Smooth muscle cell (in vitro differentiated cells): ENCODE results near the gene MUC13. TPM values are rescaled to one million over a fixed set of nuclear protein-coding genes. Genes with fewer than 3 reads are reported as not detected.

Source experiments
- DNase-seq: peaks from one replicate; lab custom pipeline; 2025; ENCODE audit not compliant: unreplicated experiment; lab: John Stamatoyannopoulos, UW
- H2AFZ ChIP-seq: fragments of 200-600 bp; sonication (generic); 2 replicates; pipeline ENCODE4 v1.6.0; 2016; ENCODE audit warnings: antibody characterized with exemption, low read depth, mild to moderate bottlenecking
- H3F3A ChIP-seq: fragments of 200-600 bp; sonication (generic); 2 replicates; pipeline ENCODE4 v1.6.0; 2017; ENCODE audit warnings: antibody characterized with exemption, low read depth
- H3K27ac ChIP-seq: fragments of 200-600 bp; sonication (generic); 2 replicates; pipeline ENCODE4 v1.5.1; 2016; ENCODE audit warnings: low read depth, mild to moderate bottlenecking
- H3K27me3 ChIP-seq: fragments of 200-600 bp; sonication (generic); 2 replicates; pipeline ENCODE4 v1.6.1; 2016; ENCODE audit warnings: low read depth, mild to moderate bottlenecking
- H3K36me3 ChIP-seq: fragments of 200-600 bp; sonication (generic); 2 replicates; pipeline ENCODE4 v1.5.1; 2016; ENCODE audit warnings: low read depth
- H3K4me1 ChIP-seq: fragments of 200-600 bp; sonication (generic); 2 replicates; pipeline ENCODE4 v1.5.1; 2016; ENCODE audit warnings: low read depth
- H3K4me2 ChIP-seq: fragments of 200-600 bp; sonication (generic); 2 replicates; pipeline ENCODE4 v1.6.0; 2016; ENCODE audit warnings: mild to moderate bottlenecking
- H3K4me3 ChIP-seq: fragments of 200-600 bp; sonication (generic); 2 replicates; pipeline ENCODE4 v1.5.1; 2016; ENCODE audit warnings: mild to moderate bottlenecking
- H3K79me2 ChIP-seq: fragments of 200-600 bp; sonication (generic); 2 replicates; pipeline ENCODE4 v1.6.0; 2016; ENCODE audit warnings: low read depth, mild to moderate bottlenecking
- H3K9ac ChIP-seq: fragments of 200-600 bp; sonication (generic); 2 replicates; pipeline ENCODE4 v1.6.0; 2016; ENCODE audit warnings: low read depth
- H3K9me3 ChIP-seq: fragments of 200-600 bp; sonication (generic); replicated peaks from 2 replicates; pipeline ENCODE4 v1.5.1; 2016; ENCODE audit warnings: low read depth
- H4K20me1 ChIP-seq: fragments of 200-600 bp; sonication (generic); 2 replicates; pipeline ENCODE4 v1.6.0; 2016; ENCODE audit warnings: low read depth
- WGBS: methylation state at CpG from one replicate; pipeline ENCODE4 v1.1.7; 2016; ENCODE audit warnings: low lambda C conversion rate; 5-methylcytosine and 5-hydroxymethylcytosine counted together
- polyA plus RNA-seq: library from polyadenylated mRNA; unstranded; fragments of >200 nt; fragmentation: Nextera tagmentation; extraction: Ambion mirVana; gene quantifications from 2 replicates; pipeline ENCODE4 v1.2.1, GENCODE V29; 2016
- total RNA-seq: library from RNA; depleted of rRNA; stranded (reverse); fragments of >200 nt; gene quantifications from 2 replicates; pipeline ENCODE4 v1.2.3, GENCODE V29; 2014
- TF ChIP-seq, protein P1 (sequence below): fragments of 200-600 bp; sonication (generic); IDR thresholded peaks from 2 replicates; pipeline ENCODE4 v1.5.1; 2017; ENCODE audit warnings: borderline replicate concordance, mild to moderate bottlenecking, antibody characterized with exemption; ENCODE audit not compliant: insufficient read depth, poor library complexity, severe bottlenecking

MUC13 gene
- total and polyA plus RNA-seq, 2 experiments from 2014 or later, result 0.04 TPM; not detected in 1

GRCh38 chr3:124972457-124972856 lies 37.9 kb upstream of the MUC13 start:
- Histone ChIP-seq H3K4me1 (no peaks in the 10 kb centered on the region), H3K4me3 (no peak overlapping the region), H3K4me2 (no peak overlapping the region), H3K9ac (no peak overlapping the region), H3K27ac (no peak overlapping the region), H3K79me2 (no peaks in the 10 kb centered on the region), H4K20me1 (no peaks in the 10 kb centered on the region), H2AFZ (no peak overlapping the region), H3K27me3 (no peaks in the 10 kb centered on the region), H3K36me3 (peaks cover 18% of the 10 kb centered on the region), H3F3A (no peaks in the 10 kb centered on the region), H3K9me3 (no peaks in the 10 kb centered on the region)
- DNase-seq, result no peak
- WGBS, result 89% methylated on average over 3 of the region's 3 CpGs
- TF ChIP-seq, protein P1, sequence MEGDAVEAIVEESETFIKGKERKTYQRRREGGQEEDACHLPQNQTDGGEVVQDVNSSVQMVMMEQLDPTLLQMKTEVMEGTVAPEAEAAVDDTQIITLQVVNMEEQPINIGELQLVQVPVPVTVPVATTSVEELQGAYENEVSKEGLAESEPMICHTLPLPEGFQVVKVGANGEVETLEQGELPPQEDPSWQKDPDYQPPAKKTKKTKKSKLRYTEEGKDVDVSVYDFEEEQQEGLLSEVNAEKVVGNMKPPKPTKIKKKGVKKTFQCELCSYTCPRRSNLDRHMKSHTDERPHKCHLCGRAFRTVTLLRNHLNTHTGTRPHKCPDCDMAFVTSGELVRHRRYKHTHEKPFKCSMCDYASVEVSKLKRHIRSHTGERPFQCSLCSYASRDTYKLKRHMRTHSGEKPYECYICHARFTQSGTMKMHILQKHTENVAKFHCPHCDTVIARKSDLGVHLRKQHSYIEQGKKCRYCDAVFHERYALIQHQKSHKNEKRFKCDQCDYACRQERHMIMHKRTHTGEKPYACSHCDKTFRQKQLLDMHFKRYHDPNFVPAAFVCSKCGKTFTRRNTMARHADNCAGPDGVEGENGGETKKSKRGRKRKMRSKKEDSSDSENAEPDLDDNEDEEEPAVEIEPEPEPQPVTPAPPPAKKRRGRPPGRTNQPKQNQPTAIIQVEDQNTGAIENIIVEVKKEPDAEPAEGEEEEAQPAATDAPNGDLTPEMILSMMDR, result no peak

- no peak overlapping the region for H3K4me3 ChIP-seq
- no peaks in the 10 kb centered on the region for H3K79me2 ChIP-seq
- no peaks in the 10 kb centered on the region for H3K4me1 ChIP-seq
- no peak overlapping the region for H3K9ac ChIP-seq
- H3K27ac ChIP-seq, result no peak overlapping the region
- H3F3A ChIP-seq, result no peaks in the 10 kb centered on the region
- 96% methylated on average over 18 of the region's 18 CpGs for WGBS
- no peaks in the 10 kb centered on the region for H3K27me3 ChIP-seq
- TF ChIP-seq, protein P1, result no peak
- H4K20me1 ChIP-seq, result no peaks in the 10 kb centered on the region
- no peak overlapping the region for H2AFZ ChIP-seq
- peaks cover 18% of the 10 kb centered on the region for H3K36me3 ChIP-seq
- H3K9me3 ChIP-seq, result no peaks in the 10 kb centered on the region
- DNase-seq, result no peak
- H3K4me2 ChIP-seq, result no peak overlapping the region
Observed at GRCh38 chr3:124969963-124970722, 35.6 kb upstream of the MUC13 start.

DNA sequence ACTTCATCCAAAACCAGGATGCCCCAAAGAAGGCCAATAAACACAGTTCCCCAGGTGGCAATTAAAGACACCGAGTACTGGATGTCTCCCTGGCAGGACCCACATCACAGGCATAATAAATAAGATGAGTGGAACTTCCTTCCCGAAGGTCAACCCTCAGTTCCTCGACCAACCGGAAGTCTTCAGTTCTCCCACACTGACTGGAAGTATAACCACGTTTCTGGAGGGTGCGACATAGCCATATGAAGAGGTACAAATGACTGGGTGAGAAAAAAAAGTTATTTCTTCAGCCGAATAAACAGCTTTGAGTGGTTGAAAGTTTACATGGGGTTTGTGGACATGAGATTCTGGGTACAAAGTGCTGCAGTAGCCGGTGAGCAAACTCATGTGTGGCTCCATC lies 34.6 kb upstream of the MUC13 start:
- Histone ChIP-seq H3K79me2 (no peaks in the 10 kb centered on the region), H3F3A (no peaks in the 10 kb centered on the region), H3K4me2 (no peak overlapping the region), H2AFZ (no peak overlapping the region), H3K4me3 (no peak overlapping the region), H3K36me3 (peaks cover 18% of the 10 kb centered on the region), H3K9ac (no peak overlapping the region), H3K27me3 (no peaks in the 10 kb centered on the region), H3K9me3 (no peaks in the 10 kb centered on the region), H3K27ac (no peak overlapping the region), H4K20me1 (no peaks in the 10 kb centered on the region), H3K4me1 (no peaks in the 10 kb centered on the region)
- DNase-seq, result no peak
- 96% methylated on average over 8 of the region's 8 CpGs for WGBS
- TF ChIP-seq, protein P1, result no peak

DNA sequence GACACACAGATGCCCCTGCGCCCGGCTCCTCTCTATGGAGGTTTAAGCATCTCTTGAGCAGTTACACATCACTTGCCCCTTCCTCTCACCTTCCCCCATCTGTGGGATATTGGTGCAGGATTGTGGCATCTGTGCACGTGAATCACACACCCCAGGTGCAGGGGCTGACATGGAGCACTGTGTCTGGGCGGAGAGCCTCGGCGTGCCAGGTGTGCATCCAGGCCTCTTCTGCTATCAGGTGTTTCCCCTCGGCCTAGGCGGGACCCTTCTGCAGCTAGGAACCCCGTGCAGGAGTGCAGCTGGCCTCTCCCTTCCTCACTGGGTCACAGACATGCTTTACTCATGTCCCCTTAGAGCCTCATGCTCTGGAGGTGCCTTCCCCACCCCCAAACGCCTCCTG lies 33.4 kb upstream of the MUC13 start:
- Histone ChIP-seq H3K4me2 (no peak overlapping the region), H3K27ac (no peak overlapping the region), H3K9ac (no peak overlapping the region), H3F3A (peaks cover 3% of the 10 kb centered on the region), H3K9me3 (no peaks in the 10 kb centered on the region), H3K4me3 (no peak overlapping the region), H3K79me2 (no peaks in the 10 kb centered on the region), H3K27me3 (no peaks in the 10 kb centered on the region), H3K36me3 (peaks cover 12% of the 10 kb centered on the region), H2AFZ (no peak overlapping the region), H3K4me1 (no peaks in the 10 kb centered on the region), H4K20me1 (no peaks in the 10 kb centered on the region)
- DNase-seq, result no peak
- TF ChIP-seq, protein P1, result no peak
- WGBS, result 97% methylated on average over 10 of the region's 10 CpGs
